ENCODE measurements around the gene CCL3.

The CCL3 gene

DNA sequence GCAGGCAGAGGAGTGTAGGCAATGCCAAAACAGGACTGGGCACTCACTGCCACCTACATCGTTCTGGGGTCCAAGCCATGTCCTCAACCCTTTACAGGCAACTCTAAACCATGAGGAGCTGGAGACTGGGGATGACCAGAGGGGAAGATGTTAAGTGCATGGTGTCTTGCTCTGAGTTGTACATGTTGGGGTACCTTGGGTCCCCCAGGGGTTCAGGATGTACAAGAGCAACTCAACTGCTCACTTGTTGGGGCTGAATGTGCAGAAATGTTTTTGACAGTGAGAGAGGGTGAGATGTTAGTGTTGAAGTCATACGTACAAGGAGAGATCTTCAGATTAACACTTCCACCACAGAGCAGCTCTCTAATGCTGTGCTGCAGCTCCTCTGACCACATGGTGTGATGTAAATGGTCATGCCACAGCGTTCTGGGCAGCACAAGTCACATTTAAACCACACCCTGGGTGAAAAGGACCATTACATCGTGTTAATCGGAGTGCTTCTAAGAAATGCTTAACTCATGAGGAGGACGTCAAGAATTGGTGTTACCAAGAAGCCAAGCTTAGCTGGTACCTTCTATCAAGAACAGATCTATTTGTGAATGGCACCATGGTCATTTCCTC, 23.5 kb downstream of the CCL3 start:
- H2BK12ac ChIP-seq (ENCODE audit: low read length) = no peak overlapping the region
- no peak overlapping the region for H3K4ac ChIP-seq (ENCODE audit: low read length)
- H3K4me3 ChIP-seq (ENCODE audit: low read length in 2 of 2) = peak overlapping the region in 1 of 2 donors; percentile 22
- H4K8ac ChIP-seq (ENCODE audit: low read depth, low read length) = no peak overlapping the region
- no peak overlapping the region for H3K23ac ChIP-seq (ENCODE audit: low read depth, low read length, poor library complexity)
- H3K9me3 ChIP-seq (replicated peaks in 1 of 2; ENCODE audit: control insufficient read depth in 2 of 2, insufficient read depth in 1 of 2, low read depth in 1 of 2, low read length in 2 of 2) = peaks cover 0 to 3% of the 10 kb centered on the region in 2 donors
- H3K18ac ChIP-seq (ENCODE audit: low read length) = no peak overlapping the region
- H2AFZ ChIP-seq (ENCODE audit: low read length) = no peak overlapping the region
- H2BK15ac ChIP-seq (ENCODE audit: low read length) = no peak overlapping the region
- no CpG with 5 or more reads among the region's 6 CpGs for WGBS, 2 donors (ENCODE audit: extremely low coverage in 2 of 2, insufficient read length in 2 of 2, insufficient replicate concordance in 1 of 2)
- no peaks in the 10 kb centered on the region for H3K27me3 ChIP-seq (ENCODE audit: control insufficient read depth in 3 of 3, insufficient read depth in 3 of 3, low read depth in 1 of 3, low read length in 3 of 3)
- H3K4me2 ChIP-seq (ENCODE audit: insufficient read depth, low read length, poor library complexity, severe bottlenecking) = no peak overlapping the region
- H3K9ac ChIP-seq (ENCODE audit: low read depth, low read length, poor library complexity) = no peak overlapping the region
- H2AK5ac ChIP-seq (ENCODE audit: low read depth, low read length) = no peak overlapping the region
- H3K79me1 ChIP-seq (ENCODE audit: low read depth, low read length) = no peaks in the 10 kb centered on the region
- H2BK120ac ChIP-seq (ENCODE audit: low read depth, low read length) = no peak overlapping the region
- no peak overlapping the region for H2BK5ac ChIP-seq (ENCODE audit: low read length)
- no peak overlapping the region for H3K27ac ChIP-seq (replicated peaks; ENCODE audit: low read length)
- H4K91ac ChIP-seq (ENCODE audit: low read depth, low read length, poor library complexity) = no peak overlapping the region
- no peaks in the 10 kb centered on the region for H3K4me1 ChIP-seq (ENCODE audit: control insufficient read depth in 2 of 2, insufficient read depth in 1 of 2, low read depth in 1 of 2, low read length in 2 of 2)
- no peak overlapping the region for H3K14ac ChIP-seq (ENCODE audit: low read length)
- DNase-seq (ENCODE audit: low spot score) = no peak
- no peaks in the 10 kb centered on the region for H3K36me3 ChIP-seq (replicated peaks in 1 of 2; ENCODE audit: control insufficient read depth in 2 of 2, insufficient read depth in 2 of 2, low read length in 2 of 2)

DNA sequence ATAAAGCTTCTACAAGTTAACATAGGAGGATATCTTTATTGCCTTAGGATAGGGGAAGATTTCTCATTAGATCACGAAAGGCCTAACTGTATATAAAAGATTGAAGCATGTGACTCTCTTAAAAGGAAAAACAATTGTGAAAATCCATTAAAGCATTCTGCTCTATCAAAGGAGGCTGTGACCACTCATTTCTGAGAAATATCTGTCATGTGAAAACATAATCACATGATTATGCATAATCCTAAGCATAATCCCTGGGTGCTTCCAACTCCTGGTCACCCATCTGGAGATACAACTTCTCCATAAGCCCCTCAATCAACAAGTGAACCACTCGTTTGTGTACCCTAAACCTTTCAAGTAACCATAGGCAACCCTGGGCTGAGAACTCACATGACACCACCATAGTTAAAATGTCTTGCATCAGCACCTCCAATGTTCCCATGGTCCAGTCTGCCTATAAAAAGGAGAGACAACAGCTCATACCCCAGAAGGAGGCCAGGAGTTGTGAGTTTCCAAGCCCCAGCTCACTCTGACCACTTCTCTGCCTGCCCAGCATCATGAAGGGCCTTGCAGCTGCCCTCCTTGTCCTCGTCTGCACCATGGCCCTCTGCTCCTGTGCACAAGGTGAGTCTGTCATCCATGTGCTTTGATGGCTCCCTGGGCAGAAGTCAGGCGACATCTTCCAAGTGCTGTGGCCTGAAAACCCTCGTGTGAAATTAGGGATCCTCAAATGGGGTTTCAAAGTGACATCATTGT, 26.0 kb downstream of the CCL3 start, which contains the start of gene CCL18:
CCL18 (plus strand) TSS at position 487 of the 756 bp plus-strand sequence; CDS start at position 558, 71 bp downstream.
- H3K79me1 ChIP-seq (ENCODE audit: low read depth, low read length) = no peaks in the 10 kb centered on the region
- no peak within 1 kb of the TSS for H3K23ac ChIP-seq (ENCODE audit: low read depth, low read length, poor library complexity)
- H3K14ac ChIP-seq (ENCODE audit: low read length) = peak within 1 kb of the TSS; percentile 65
- peak within 1 kb of the TSS in 1 of 2 donors; percentile 5 for H3K4me3 ChIP-seq (ENCODE audit: low read length in 2 of 2)
- no peak within 1 kb of the TSS for H3K18ac ChIP-seq (ENCODE audit: low read length)
- H2AFZ ChIP-seq (ENCODE audit: low read length) = no peak within 1 kb of the TSS
- peak within 1 kb of the TSS; percentile 60 for H3K9ac ChIP-seq (ENCODE audit: low read depth, low read length, poor library complexity)
- no peaks in the 10 kb centered on the region for H3K4me1 ChIP-seq (ENCODE audit: control insufficient read depth in 2 of 2, insufficient read depth in 1 of 2, low read depth in 1 of 2, low read length in 2 of 2)
- H2BK12ac ChIP-seq (ENCODE audit: low read length) = no peak within 1 kb of the TSS
- no CpG with 5 or more reads among the region's 5 CpGs for WGBS, 2 donors (ENCODE audit: extremely low coverage in 2 of 2, insufficient read length in 2 of 2, insufficient replicate concordance in 1 of 2)
- H4K91ac ChIP-seq (ENCODE audit: low read depth, low read length, poor library complexity) = no peak within 1 kb of the TSS
- DNase-seq (ENCODE audit: low spot score) = no peak
- no peak within 1 kb of the TSS for H3K4me2 ChIP-seq (ENCODE audit: insufficient read depth, low read length, poor library complexity, severe bottlenecking)
- H2BK120ac ChIP-seq (ENCODE audit: low read depth, low read length) = no peak within 1 kb of the TSS
- peaks cover 0 to 3% of the 10 kb centered on the region in 2 donors for H3K9me3 ChIP-seq (replicated peaks in 1 of 2; ENCODE audit: control insufficient read depth in 2 of 2, insufficient read depth in 1 of 2, low read depth in 1 of 2, low read length in 2 of 2)
- H3K36me3 ChIP-seq (replicated peaks in 1 of 2; ENCODE audit: control insufficient read depth in 2 of 2, insufficient read depth in 2 of 2, low read length in 2 of 2) = no peaks in the 10 kb centered on the region
- no peak within 1 kb of the TSS for H3K27ac ChIP-seq (replicated peaks; ENCODE audit: low read length)
- no peak within 1 kb of the TSS for H3K4ac ChIP-seq (ENCODE audit: low read length)
- H3K27me3 ChIP-seq (ENCODE audit: control insufficient read depth in 3 of 3, insufficient read depth in 3 of 3, low read depth in 1 of 3, low read length in 3 of 3) = no peaks in the 10 kb centered on the region
- H2AK5ac ChIP-seq (ENCODE audit: low read depth, low read length) = no peak within 1 kb of the TSS
- no peak within 1 kb of the TSS for H2BK15ac ChIP-seq (ENCODE audit: low read length)
- H2BK5ac ChIP-seq (ENCODE audit: low read length) = no peak within 1 kb of the TSS
- H4K8ac ChIP-seq (ENCODE audit: low read depth, low read length) = no peak within 1 kb of the TSS

DNA sequence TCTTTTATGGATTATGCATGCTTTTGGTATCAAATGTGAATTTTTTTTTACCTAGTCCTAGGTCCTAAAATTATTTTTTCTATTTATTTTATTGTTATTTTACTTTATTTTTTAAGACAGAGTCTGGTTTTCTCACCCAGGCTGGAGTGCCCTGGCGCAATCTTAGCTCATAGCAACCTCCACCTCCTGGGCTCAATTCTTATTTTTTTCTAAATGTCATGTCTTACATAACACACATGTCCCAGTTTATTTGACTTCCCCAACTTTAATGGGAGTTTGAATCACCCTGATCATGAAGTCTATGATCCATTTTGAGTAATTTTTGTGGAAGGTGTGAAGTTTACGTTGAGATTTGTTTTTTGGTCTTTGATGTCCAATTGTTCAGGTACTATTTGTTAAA, 29.1 kb downstream of the CCL3 start:
- Histone ChIP-seq H3K9ac (ENCODE audit: low read depth, low read length, poor library complexity) (no peak overlapping the region), H3K4me1 (ENCODE audit: control insufficient read depth in 2 of 2, insufficient read depth in 1 of 2, low read depth in 1 of 2, low read length in 2 of 2) (no peaks in the 10 kb centered on the region), H3K79me1 (ENCODE audit: low read depth, low read length) (no peaks in the 10 kb centered on the region), H2AK5ac (ENCODE audit: low read depth, low read length) (no peak overlapping the region), H3K14ac (ENCODE audit: low read length) (no peak overlapping the region), H2AFZ (ENCODE audit: low read length) (no peak overlapping the region), H3K4me3 (ENCODE audit: low read length in 2 of 2) (no peak overlapping the region), H3K18ac (ENCODE audit: low read length) (no peak overlapping the region), H3K4me2 (ENCODE audit: insufficient read depth, low read length, poor library complexity, severe bottlenecking) (no peak overlapping the region), H2BK120ac (ENCODE audit: low read depth, low read length) (no peak overlapping the region), H3K9me3 (replicated peaks in 1 of 2; ENCODE audit: control insufficient read depth in 2 of 2, insufficient read depth in 1 of 2, low read depth in 1 of 2, low read length in 2 of 2) (peaks cover 0 to 3% of the 10 kb centered on the region in 2 donors), H3K36me3 (replicated peaks in 1 of 2; ENCODE audit: control insufficient read depth in 2 of 2, insufficient read depth in 2 of 2, low read length in 2 of 2) (no peaks in the 10 kb centered on the region), H3K27me3 (ENCODE audit: control insufficient read depth in 3 of 3, insufficient read depth in 3 of 3, low read depth in 1 of 3, low read length in 3 of 3) (no peaks in the 10 kb centered on the region), H4K91ac (ENCODE audit: low read depth, low read length, poor library complexity) (no peak overlapping the region), H3K23ac (ENCODE audit: low read depth, low read length, poor library complexity) (no peak overlapping the region), H2BK5ac (ENCODE audit: low read length) (no peak overlapping the region), H2BK12ac (ENCODE audit: low read length) (no peak overlapping the region), H3K27ac (replicated peaks; ENCODE audit: low read length) (no peak overlapping the region), H2BK15ac (ENCODE audit: low read length) (no peak overlapping the region), H4K8ac (ENCODE audit: low read depth, low read length) (no peak overlapping the region), H3K4ac (ENCODE audit: low read length) (no peak overlapping the region)
- DNase-seq (ENCODE audit: low spot score) = no peak
- WGBS, 2 donors (ENCODE audit: extremely low coverage in 2 of 2, insufficient read length in 2 of 2, insufficient replicate concordance in 1 of 2) = no CpG with 5 or more reads among the region's 2 CpGs

DNA sequence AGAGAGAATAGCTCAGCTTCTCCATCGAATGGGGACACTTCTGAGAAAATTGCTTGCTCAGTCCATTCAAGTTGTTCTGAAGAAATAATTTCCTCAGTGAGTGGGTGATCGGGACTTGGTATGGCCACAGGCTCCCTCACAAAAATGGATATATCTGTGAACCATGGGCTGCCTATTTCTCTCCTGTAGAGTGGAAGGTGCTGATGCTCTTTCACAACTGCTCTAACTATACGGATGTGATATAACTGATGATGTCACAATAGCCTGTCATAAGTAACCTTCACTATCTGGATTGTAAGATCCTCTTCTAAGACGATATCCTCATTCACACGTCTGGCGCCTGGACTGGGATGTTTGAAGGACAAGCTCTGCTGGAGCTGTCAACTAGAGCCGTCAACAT, 30.5 kb downstream of the CCL3 start:
- no peaks in the 10 kb centered on the region for H3K79me1 ChIP-seq (ENCODE audit: low read depth, low read length)
- DNase-seq (ENCODE audit: low spot score) = no peak
- H3K27me3 ChIP-seq (ENCODE audit: control insufficient read depth in 3 of 3, insufficient read depth in 3 of 3, low read depth in 1 of 3, low read length in 3 of 3) = no peaks in the 10 kb centered on the region
- H3K4ac ChIP-seq (ENCODE audit: low read length) = no peak overlapping the region
- no peak overlapping the region for H3K4me3 ChIP-seq (ENCODE audit: low read length in 2 of 2)
- H2AK5ac ChIP-seq (ENCODE audit: low read depth, low read length) = no peak overlapping the region
- no peaks in the 10 kb centered on the region for H3K36me3 ChIP-seq (replicated peaks in 1 of 2; ENCODE audit: control insufficient read depth in 2 of 2, insufficient read depth in 2 of 2, low read length in 2 of 2)
- H3K27ac ChIP-seq (replicated peaks; ENCODE audit: low read length) = no peak overlapping the region
- H2BK120ac ChIP-seq (ENCODE audit: low read depth, low read length) = no peak overlapping the region
- H2BK12ac ChIP-seq (ENCODE audit: low read length) = no peak overlapping the region
- no peak overlapping the region for H3K9ac ChIP-seq (ENCODE audit: low read depth, low read length, poor library complexity)
- H3K23ac ChIP-seq (ENCODE audit: low read depth, low read length, poor library complexity) = no peak overlapping the region
- no peak overlapping the region for H2AFZ ChIP-seq (ENCODE audit: low read length)
- H3K4me1 ChIP-seq (ENCODE audit: control insufficient read depth in 2 of 2, insufficient read depth in 1 of 2, low read depth in 1 of 2, low read length in 2 of 2) = no peaks in the 10 kb centered on the region
- no peak overlapping the region for H3K14ac ChIP-seq (ENCODE audit: low read length)
- no CpG with 5 or more reads among the region's 7 CpGs for WGBS, 2 donors (ENCODE audit: extremely low coverage in 2 of 2, insufficient read length in 2 of 2, insufficient replicate concordance in 1 of 2)
- no peak overlapping the region for H3K4me2 ChIP-seq (ENCODE audit: insufficient read depth, low read length, poor library complexity, severe bottlenecking)
- peaks cover 0 to 3% of the 10 kb centered on the region in 2 donors for H3K9me3 ChIP-seq (replicated peaks in 1 of 2; ENCODE audit: control insufficient read depth in 2 of 2, insufficient read depth in 1 of 2, low read depth in 1 of 2, low read length in 2 of 2)
- no peak overlapping the region for H3K18ac ChIP-seq (ENCODE audit: low read length)
- no peak overlapping the region for H4K91ac ChIP-seq (ENCODE audit: low read depth, low read length, poor library complexity)
- H2BK15ac ChIP-seq (ENCODE audit: low read length) = no peak overlapping the region
- H4K8ac ChIP-seq (ENCODE audit: low read depth, low read length) = no peak overlapping the region
- no peak overlapping the region for H2BK5ac ChIP-seq (ENCODE audit: low read length)
